Keratinocyte (primary cell): Measurements from ENCODE around the gene PCDH8. TPM values are rescaled to one million over a fixed set of nuclear protein-coding genes. Genes with fewer than 3 reads are reported as not detected.

Source experiments
- DNase-seq: peaks from one replicate; pipeline ENCODE4 v3.0.0-alpha.2; 2011; ENCODE audit warnings: low read depth, missing footprints, low spot score
- FAIRE-seq: peaks from 2 replicates; lab custom pipeline; 2011; peaks lifted over from hg19 to GRCh38; lab: Jason Lieb, UNC
- H2AFZ ChIP-seq: 2 replicates; pipeline ENCODE4 v1.6.0; 2012; ENCODE audit warnings: low read length, control low read depth, inconsistent platforms; ENCODE audit not compliant: control insufficient read depth
- H3K27ac ChIP-seq: 2 replicates; pipeline ENCODE4 v1.5.1; 2011; ENCODE audit warnings: low read length; ENCODE audit not compliant: control insufficient read depth, insufficient read depth
- H3K27me3 ChIP-seq: 3 replicates; pipeline ENCODE4 v1.6.0; 2011; ENCODE audit warnings: low read length; ENCODE audit not compliant: control insufficient read depth, insufficient read depth; ENCODE audit errors: extremely low read depth
- H3K36me3 ChIP-seq, 2 experiments: 2 replicates in 1 of 2; 3 replicates in 1 of 2; pipeline ENCODE4 v1.5.1; 2011; ENCODE audit warnings: low read length in 2 of 2, mild to moderate bottlenecking in 1 of 2; ENCODE audit not compliant: control insufficient read depth in 2 of 2, insufficient read depth in 2 of 2; ENCODE audit errors: extremely low read depth in 1 of 2
- H3K4me1 ChIP-seq: 3 replicates; pipeline ENCODE4 v1.5.1; 2011; ENCODE audit warnings: low read length; ENCODE audit not compliant: control insufficient read depth, insufficient read depth; ENCODE audit errors: extremely low read depth
- H3K4me2 ChIP-seq: 3 replicates; pipeline ENCODE4 v1.6.0; 2011; ENCODE audit warnings: low read depth, low read length; ENCODE audit not compliant: control insufficient read depth, insufficient read depth; ENCODE audit errors: extremely low read depth
- H3K4me3 ChIP-seq, 3 experiments: fragments of 200-600 bp in 1 of 3; sonication (generic) in 1 of 3; 2 replicates in 2 of 3; 3 replicates in 1 of 3; pipeline ENCODE4 v1.5.1; 2011 to 2016; ENCODE audit warnings: low read length in 3 of 3, mild to moderate bottlenecking in 3 of 3, control low read depth in 2 of 3, inconsistent platforms in 1 of 3, low read depth in 1 of 3, mixed read lengths in 1 of 3, mixed run types in 1 of 3, moderate library complexity in 1 of 3; ENCODE audit not compliant: control insufficient read depth in 2 of 3, insufficient read depth in 2 of 3; ENCODE audit errors: extremely low read depth in 1 of 3
- H3K79me2 ChIP-seq: 2 replicates; pipeline ENCODE4 v1.6.0; 2012; ENCODE audit warnings: low read length; ENCODE audit not compliant: control insufficient read depth, insufficient read depth
- H3K9ac ChIP-seq: 3 replicates; pipeline ENCODE4 v1.6.0; 2011; ENCODE audit warnings: low read length; ENCODE audit not compliant: control insufficient read depth, insufficient read depth; ENCODE audit errors: extremely low read depth
- H3K9me1 ChIP-seq: 3 replicates; pipeline ENCODE4 v1.6.0; 2011; ENCODE audit warnings: low read length; ENCODE audit not compliant: control insufficient read depth, insufficient read depth; ENCODE audit errors: extremely low read depth
- H3K9me3 ChIP-seq: 2 replicates; pipeline ENCODE4 v1.5.1; 2012; ENCODE audit warnings: low read depth, low read length; ENCODE audit not compliant: control insufficient read depth
- H4K20me1 ChIP-seq: 3 replicates; pipeline ENCODE4 v1.6.0; 2011; ENCODE audit warnings: low read length; ENCODE audit not compliant: control insufficient read depth, insufficient read depth; ENCODE audit errors: extremely low read depth
- EZH2 ChIP-seq: IDR thresholded peaks from one replicate; pipeline ENCODE4 v1.6.1; 2012; ENCODE audit warnings: inconsistent platforms, mild to moderate bottlenecking, low read length, moderate library complexity
- dilution Hi-C: fragments of 300-500 bp; cut with MboI; formaldehyde crosslinking; loops from one replicate; pipeline ENCODE4 v1.7.0; 2020; ENCODE audit warnings: low sequenced_read_pairs; ENCODE audit not compliant: extremely low pct_ligation_motif_present
- polyA plus RNA-seq, 5 experiments: library from polyadenylated mRNA; depleted of rRNA in 3 of 5; stranded (reverse) in 3 of 5; stranded (forward) in 1 of 5; unstranded in 1 of 5; fragments of >200 nt; gene quantifications; 1 replicate in 1 of 5; 2 replicates in 3 of 5; 3 replicates in 1 of 5; pipeline versions ENCODE4 v1.2.1 to v1.2.3, GENCODE V29; 2011 to 2012; ENCODE audit warnings: missing spikeins in 2 of 5, low read depth in 1 of 5, low replicate concordance in 1 of 5
- TF ChIP-seq, protein P1 (sequence below), 3 experiments: IDR thresholded peaks in 1 of 3; conservative IDR thresholded peaks in 1 of 3; optimal IDR thresholded peaks in 1 of 3; 2 replicates in 2 of 3; 3 replicates in 1 of 3; pipeline versions ENCODE3 to v1.5.1; 2011; ENCODE audit warnings: low read length in 3 of 3, mild to moderate bottlenecking in 3 of 3, moderate library complexity in 2 of 3, control low read depth in 1 of 3, inconsistent platforms in 1 of 3; ENCODE audit not compliant: insufficient read depth in 2 of 3; ENCODE audit errors: extremely low read depth in 1 of 3

Gene PCDH8
- polyA plus RNA-seq, 1 donor (not counting 4 experiments of a cell fraction or from before 2014, with no cell fraction given): not detected

DNA sequence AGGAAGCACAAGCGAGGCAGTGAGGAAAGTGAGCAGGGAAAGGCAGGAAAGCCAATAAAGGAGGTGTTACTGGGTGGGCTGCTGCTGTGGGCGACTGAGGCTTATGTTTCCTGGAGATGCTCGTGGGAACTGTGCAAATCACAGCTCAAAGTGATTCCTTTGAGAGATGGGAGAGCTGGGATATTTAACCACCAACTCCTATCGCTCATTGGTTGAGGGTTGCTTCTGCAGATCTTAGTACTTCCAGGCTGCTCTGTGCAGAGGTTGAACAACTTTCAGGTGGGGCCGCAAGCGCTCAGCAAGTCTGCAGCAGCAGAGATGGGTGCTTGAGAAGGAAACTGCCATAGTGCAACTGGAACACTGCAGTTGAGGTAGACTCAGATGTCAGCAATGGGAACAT is 8.4 kb downstream of the PCDH8 start:
- no peaks in the 10 kb centered on the region for H3K4me1 ChIP-seq
- H3K9me3 ChIP-seq: no peaks in the 10 kb centered on the region
- no peak overlapping the region for H3K4me2 ChIP-seq
- no peak for TF ChIP-seq EZH2
- TF ChIP-seq, protein P1, sequence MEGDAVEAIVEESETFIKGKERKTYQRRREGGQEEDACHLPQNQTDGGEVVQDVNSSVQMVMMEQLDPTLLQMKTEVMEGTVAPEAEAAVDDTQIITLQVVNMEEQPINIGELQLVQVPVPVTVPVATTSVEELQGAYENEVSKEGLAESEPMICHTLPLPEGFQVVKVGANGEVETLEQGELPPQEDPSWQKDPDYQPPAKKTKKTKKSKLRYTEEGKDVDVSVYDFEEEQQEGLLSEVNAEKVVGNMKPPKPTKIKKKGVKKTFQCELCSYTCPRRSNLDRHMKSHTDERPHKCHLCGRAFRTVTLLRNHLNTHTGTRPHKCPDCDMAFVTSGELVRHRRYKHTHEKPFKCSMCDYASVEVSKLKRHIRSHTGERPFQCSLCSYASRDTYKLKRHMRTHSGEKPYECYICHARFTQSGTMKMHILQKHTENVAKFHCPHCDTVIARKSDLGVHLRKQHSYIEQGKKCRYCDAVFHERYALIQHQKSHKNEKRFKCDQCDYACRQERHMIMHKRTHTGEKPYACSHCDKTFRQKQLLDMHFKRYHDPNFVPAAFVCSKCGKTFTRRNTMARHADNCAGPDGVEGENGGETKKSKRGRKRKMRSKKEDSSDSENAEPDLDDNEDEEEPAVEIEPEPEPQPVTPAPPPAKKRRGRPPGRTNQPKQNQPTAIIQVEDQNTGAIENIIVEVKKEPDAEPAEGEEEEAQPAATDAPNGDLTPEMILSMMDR (optimal IDR thresholded peaks at IDR 0.05 in 1 of 3, IDR thresholded peaks at IDR 0.05 in 1 of 3, conservative IDR thresholded peaks at IDR 0.05 in 1 of 3; ENCODE audit: extremely low read depth in 1 of 3, insufficient read depth in 2 of 3, low read length in 3 of 3): no peak
- no peak for DNase-seq
- H3K27ac ChIP-seq: no peak overlapping the region
- FAIRE-seq: no peak
- dilution Hi-C loops: no loop called here
- no peak overlapping the region for H3K4me3 ChIP-seq
- no peaks in the 10 kb centered on the region for H3K9me1 ChIP-seq
- H3K79me2 ChIP-seq: no peaks in the 10 kb centered on the region
- H3K36me3 ChIP-seq: no peaks in the 10 kb centered on the region
- peaks cover 20% of the 10 kb centered on the region for H3K27me3 ChIP-seq
- H2AFZ ChIP-seq: no peak overlapping the region
- H3K9ac ChIP-seq: no peak overlapping the region
- H4K20me1 ChIP-seq: no peaks in the 10 kb centered on the region

- no peak for FAIRE-seq
These were observed 9.9 kb downstream of the PCDH8 start for GRCh38 chr13:52838433-52839107.

More at GRCh38 chr13:52838433-52839107, 9.9 kb downstream of the PCDH8 start:
- Histone ChIP-seq H3K9ac (no peak overlapping the region), H3K4me2 (no peak overlapping the region), H3K27me3 (peaks cover 11% of the 10 kb centered on the region), H3K79me2 (no peaks in the 10 kb centered on the region), H3K4me3 (no peak overlapping the region), H4K20me1 (no peaks in the 10 kb centered on the region), H2AFZ (no peak overlapping the region), H3K27ac (no peak overlapping the region), H3K9me3 (no peaks in the 10 kb centered on the region), H3K36me3 (no peaks in the 10 kb centered on the region), H3K9me1 (no peaks in the 10 kb centered on the region), H3K4me1 (no peaks in the 10 kb centered on the region)
- dilution Hi-C loops: no loop called here
- no peak for DNase-seq
- TF ChIP-seq, protein P1 (optimal IDR thresholded peaks at IDR 0.05 in 1 of 3, IDR thresholded peaks at IDR 0.05 in 1 of 3, conservative IDR thresholded peaks at IDR 0.05 in 1 of 3; ENCODE audit: extremely low read depth in 1 of 3, insufficient read depth in 2 of 3, low read length in 3 of 3): no peak
- no peak for TF ChIP-seq EZH2
